IMR-90 (cell line): Measurements from ENCODE around the gene TMCC3.

Source experiments
- BHLHE40 ChIP-seq: fragments of 150-350 bp; IDR thresholded peaks from 2 replicates; pipeline ENCODE4 v1.6.1; 2016; ENCODE audit warnings: mild to moderate bottlenecking, low read depth, low read length
- CEBPB ChIP-seq: IDR thresholded peaks from 2 replicates; pipeline ENCODE4 v1.6.1; 2012; ENCODE audit warnings: low read depth, low read length, improper control_type of control experiment
- CTCF ChIP-seq: conservative IDR thresholded peaks from 2 replicates; pipeline ENCODE4 v1.5.1; 2012; ENCODE audit warnings: mild to moderate bottlenecking, low read depth, low read length, improper control_type of control experiment
- ELK1 ChIP-seq: fragments of 150-350 bp; IDR thresholded peaks from 2 replicates; pipeline ENCODE4 v1.6.1; 2016; ENCODE audit warnings: low read depth, mild to moderate bottlenecking, low read length, moderate library complexity, borderline replicate concordance
- FOS ChIP-seq: fragments of 150-350 bp; IDR thresholded peaks from 2 replicates; pipeline ENCODE4 v1.6.1; 2016; ENCODE audit warnings: low read depth, low read length
- MAFK ChIP-seq: IDR thresholded peaks from 2 replicates; pipeline ENCODE4 v1.6.1; 2012; ENCODE audit warnings: low read depth, low read length, improper control_type of control experiment
- MAZ ChIP-seq: IDR thresholded peaks from 2 replicates; pipeline ENCODE4 v1.6.1; 2012; ENCODE audit warnings: low read depth, mild to moderate bottlenecking, low read length, improper control_type of control experiment, moderate library complexity, borderline replicate concordance
- MXI1 ChIP-seq: IDR thresholded peaks from 2 replicates; pipeline ENCODE4 v1.6.1; 2012; ENCODE audit warnings: low read depth, mild to moderate bottlenecking, low read length, moderate library complexity, borderline replicate concordance
- POLR2A ChIP-seq: IDR thresholded peaks from 2 replicates; pipeline ENCODE4 v1.6.1; 2012; ENCODE audit warnings: mild to moderate bottlenecking, low read depth, low read length
- RAD21 ChIP-seq: IDR thresholded peaks from 2 replicates; pipeline ENCODE4 v1.6.1; 2012; ENCODE audit warnings: low read length, improper control_type of control experiment
- RCOR1 ChIP-seq: IDR thresholded peaks from 2 replicates; pipeline ENCODE4 v1.6.1; 2012; ENCODE audit warnings: mild to moderate bottlenecking, low read length, improper control_type of control experiment; ENCODE audit not compliant: insufficient replicate concordance
- RFX5 ChIP-seq: IDR thresholded peaks from 2 replicates; pipeline ENCODE4 v1.8.0; 2012; ENCODE audit warnings: low read depth, mild to moderate bottlenecking, low read length, moderate library complexity
- SMC3 ChIP-seq: fragments of 150-350 bp; IDR thresholded peaks from 2 replicates; pipeline ENCODE4 v1.6.1; 2016; ENCODE audit warnings: low read depth, mild to moderate bottlenecking, antibody characterized with exemption, low read length, moderate library complexity
- USF2 ChIP-seq: fragments of 150-350 bp; IDR thresholded peaks from 2 replicates; pipeline ENCODE4 v1.6.1; 2017; ENCODE audit warnings: mild to moderate bottlenecking, antibody characterized with exemption, low read length, low read depth

- TF ChIP-seq CTCF = no peak
- TF ChIP-seq RFX5 = no peak
- TF ChIP-seq BHLHE40 = no peak
- TF ChIP-seq POLR2A = no peak
- no peak for TF ChIP-seq USF2
- no peak for TF ChIP-seq MAFK
- TF ChIP-seq MXI1 = no peak
- no peak for TF ChIP-seq SMC3
- no peak for TF ChIP-seq ELK1
- TF ChIP-seq RAD21 = no peak
- no peak for TF ChIP-seq CEBPB
- TF ChIP-seq MAZ = no peak
- no peak for TF ChIP-seq RCOR1
- no peak for TF ChIP-seq FOS
These were observed 6.2 kb upstream of the TMCC3 start for GRCh38 chr12:94656556-94656955.
